HepG2 (cell line): Measurements from ENCODE around the gene SGPL1.

Source experiments
- CREB3 ChIP-seq: sonication (generic); formaldehyde crosslinking; IDR thresholded peaks from 2 replicates; pipeline ENCODE4 v1.5.0; 2020; ENCODE audit warnings: missing genetic modification reagents
- ELF3 ChIP-seq: IDR thresholded peaks from 2 replicates; pipeline ENCODE4 v1.6.1; 2016; ENCODE audit warnings: missing genetic modification reagents, missing compliant biosample characterization
- SP1 ChIP-seq, 2 experiments: fragments of 450-650 bp in 1 of 2; sonication (generic) in 1 of 2; formaldehyde crosslinking in 1 of 2; IDR thresholded peaks; 2 replicates each; pipeline versions ENCODE4 v1.4.0 to v1.6.1; 2016 to 2020; ENCODE audit warnings: missing genetic modification reagents in 1 of 2

- TF ChIP-seq ELF3 (no peak), SP1 (IDR thresholded peaks at IDR 0.05) (no peak), SP1 (CRISPR knock-in tag; IDR thresholded peaks at IDR 0.05) (no peak), CREB3 (CRISPR knock-in tag) (no peak)
These were observed 82.9 kb downstream of the SGPL1 start for GRCh38 chr10:70898687-70899086.
